Activated CD4-positive, CD25-positive, alpha-beta regulatory T cell (primary cell): Measurements from ENCODE around the gene HSD17B3.
"Not testable (repeated sequence)": the region's sequence is repeated elsewhere in the genome, so short reads cannot be mapped to it uniquely, and the experiment has no call there.

Experiments used
- DNase-seq, 4 experiments: peaks; one replicate each; lab custom pipeline; 2025; lab: John Stamatoyannopoulos, UW

HSD17B3 gene

GRCh38 chr9:96236337-96236736, 65.6 kb downstream of the HSD17B3 start:
- DNase-seq = not testable (repeated sequence)

GRCh38 chr9:96232539-96233241, 69.3 kb downstream of the HSD17B3 start:
- no peak for DNase-seq

- no peak for DNase-seq
Observed at GRCh38 chr9:96232164-96232538, 69.8 kb downstream of the HSD17B3 start.

GRCh38 chr9:96230002-96230401, 72.0 kb downstream of the HSD17B3 start:
- DNase-seq = no peak

DNA sequence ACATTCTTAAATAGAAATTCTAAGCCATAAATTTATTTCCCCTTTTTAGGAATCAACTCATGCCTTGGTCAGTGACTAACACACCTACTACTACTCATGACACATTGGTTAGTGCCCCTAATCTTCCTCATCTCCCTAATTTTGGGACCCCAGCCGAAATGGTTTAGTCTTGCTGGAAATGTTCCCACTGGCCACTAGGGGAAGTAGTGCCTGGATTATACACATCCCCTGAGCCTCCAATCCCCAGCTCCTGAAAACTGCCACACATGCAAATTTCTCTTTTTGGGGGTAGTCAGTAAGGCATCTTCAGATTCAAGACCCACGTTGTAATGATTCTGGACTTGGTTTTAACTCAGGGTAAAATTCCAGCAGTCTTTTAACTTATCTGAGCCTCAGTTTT, 79.8 kb downstream of the HSD17B3 start:
- DNase-seq = no peak

DNA sequence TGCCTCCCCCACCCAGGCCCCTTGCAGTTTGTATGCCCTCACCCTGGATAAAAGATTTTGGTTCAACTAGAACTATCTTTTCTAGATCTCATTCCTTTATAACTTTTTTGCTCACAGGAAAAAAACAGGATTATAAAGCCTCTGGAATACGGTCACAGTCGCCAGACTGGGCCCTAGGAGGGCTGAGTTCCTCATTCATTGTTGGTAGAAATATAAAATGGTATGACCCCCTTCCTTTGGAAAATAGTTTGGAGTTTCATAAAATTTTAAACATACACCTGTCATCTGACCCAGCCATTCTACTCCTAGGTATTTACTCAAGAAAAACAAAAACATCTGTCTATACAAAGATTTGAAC, 82.1 kb downstream of the HSD17B3 start:
- no peak for DNase-seq

GRCh38 chr9:96219026-96219899, 82.7 kb downstream of the HSD17B3 start:
- DNase-seq = peak in 1 of 4 experiments; percentile 13

DNA sequence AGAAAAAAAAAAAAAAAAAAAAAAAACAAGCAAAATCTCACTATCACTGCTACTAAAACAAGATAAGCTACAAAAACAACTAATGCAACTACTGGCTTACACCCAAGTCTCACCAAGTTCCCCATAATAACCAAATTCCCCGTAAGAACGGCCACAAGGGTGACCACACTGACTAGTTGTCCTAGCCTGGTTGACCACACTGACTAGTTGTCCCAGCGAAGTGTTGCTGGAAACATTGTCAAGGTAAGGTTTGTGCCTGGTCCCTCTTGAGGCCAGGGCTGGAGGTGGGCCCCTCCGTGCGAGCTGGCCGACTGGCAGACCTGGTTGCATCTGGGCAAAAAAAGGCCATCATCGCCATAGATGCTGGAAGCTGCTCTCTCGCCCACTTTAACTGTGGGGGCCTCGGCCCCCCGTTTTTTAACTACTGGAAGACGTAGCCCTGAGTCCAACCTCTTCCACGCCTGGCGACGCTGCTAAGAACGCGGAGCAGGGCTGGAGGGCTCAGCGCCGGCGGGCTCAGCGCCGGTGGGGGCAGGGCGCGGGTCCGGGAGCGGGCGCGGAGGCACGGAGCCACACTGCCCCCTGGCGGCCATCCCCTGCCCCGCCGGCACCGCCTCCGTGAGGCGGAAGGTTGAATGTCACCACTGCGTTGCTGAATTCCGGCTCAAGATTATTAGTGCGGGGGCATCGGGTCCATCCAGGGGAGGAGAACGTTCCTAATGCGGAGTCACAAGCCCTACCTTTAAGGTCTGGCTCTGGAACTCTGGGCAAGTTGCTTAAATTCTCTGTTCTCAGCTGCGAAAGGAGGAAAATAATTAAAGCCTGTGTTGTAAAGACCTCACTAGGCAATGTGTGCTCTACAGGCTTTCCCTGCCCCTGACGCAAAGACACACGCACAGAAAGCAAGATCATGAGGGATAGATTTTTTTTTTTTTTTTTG, 84.0 kb downstream of the HSD17B3 start:
- DNase-seq = peak; percentile 53 to 69 (median 62)

DNA sequence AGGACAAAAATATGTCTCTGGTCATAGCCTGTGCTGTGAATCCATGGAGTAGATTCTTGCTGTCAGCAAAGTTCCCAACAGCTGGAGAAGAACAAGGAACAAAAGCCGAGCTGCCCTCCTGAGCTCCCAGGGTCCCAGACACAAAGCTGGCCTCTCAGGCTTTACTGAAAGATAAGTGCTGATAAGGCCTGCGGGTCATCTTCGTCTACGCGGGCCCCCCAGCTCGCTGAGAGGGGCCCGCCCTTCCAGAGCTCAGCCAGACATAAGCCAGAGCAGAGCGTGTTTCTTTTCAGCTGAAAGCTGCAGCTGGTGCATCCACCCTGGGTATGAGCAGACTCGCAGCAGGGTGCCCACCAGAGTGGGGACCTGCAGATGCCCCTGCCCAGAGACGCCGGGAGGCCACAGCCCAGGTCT, 84.7 kb downstream of the HSD17B3 start:
- no peak for DNase-seq

DNA sequence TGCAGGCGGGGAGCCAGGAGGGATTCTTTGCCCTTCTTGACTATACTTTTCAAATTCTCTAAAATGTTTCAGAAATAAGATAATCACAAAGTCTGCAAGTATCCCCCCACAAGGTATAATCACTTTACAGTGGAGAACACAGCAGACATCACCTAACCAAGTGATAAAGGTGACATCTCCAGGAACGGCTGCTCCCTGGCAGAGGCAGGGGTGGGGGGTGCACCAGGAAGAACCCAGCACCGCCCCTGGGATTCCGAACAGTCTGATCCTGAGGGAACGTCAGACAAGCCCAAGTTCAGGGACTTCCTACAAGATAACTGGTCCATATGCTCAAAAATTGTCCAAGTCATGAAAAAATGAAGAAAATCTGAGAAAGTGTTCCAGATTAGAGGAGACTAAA, 85.4 kb downstream of the HSD17B3 start:
- DNase-seq = no peak

GRCh38 chr9:96215841-96216240, 86.1 kb downstream of the HSD17B3 start:
- DNase-seq = no peak

DNA sequence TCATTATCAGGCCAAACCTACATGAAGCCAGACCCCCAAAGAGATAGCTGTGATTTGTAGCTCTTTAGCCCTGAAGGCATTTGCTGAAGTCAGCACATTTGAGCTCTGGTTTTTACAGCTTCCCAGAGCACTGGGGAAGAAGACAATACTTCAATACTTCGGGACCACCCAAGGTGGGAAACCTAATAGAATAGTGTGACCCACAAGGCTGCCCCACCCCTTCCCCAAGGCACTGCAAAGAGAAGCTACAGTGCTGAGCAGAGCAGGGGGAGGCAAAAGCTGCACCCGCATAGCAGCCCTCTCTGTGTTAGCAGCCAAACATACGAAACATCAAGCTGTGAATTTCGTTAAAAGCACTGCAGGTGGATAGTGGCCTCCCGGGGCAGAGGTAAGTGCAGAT, 87.3 kb downstream of the HSD17B3 start:
- no peak for DNase-seq

DNA sequence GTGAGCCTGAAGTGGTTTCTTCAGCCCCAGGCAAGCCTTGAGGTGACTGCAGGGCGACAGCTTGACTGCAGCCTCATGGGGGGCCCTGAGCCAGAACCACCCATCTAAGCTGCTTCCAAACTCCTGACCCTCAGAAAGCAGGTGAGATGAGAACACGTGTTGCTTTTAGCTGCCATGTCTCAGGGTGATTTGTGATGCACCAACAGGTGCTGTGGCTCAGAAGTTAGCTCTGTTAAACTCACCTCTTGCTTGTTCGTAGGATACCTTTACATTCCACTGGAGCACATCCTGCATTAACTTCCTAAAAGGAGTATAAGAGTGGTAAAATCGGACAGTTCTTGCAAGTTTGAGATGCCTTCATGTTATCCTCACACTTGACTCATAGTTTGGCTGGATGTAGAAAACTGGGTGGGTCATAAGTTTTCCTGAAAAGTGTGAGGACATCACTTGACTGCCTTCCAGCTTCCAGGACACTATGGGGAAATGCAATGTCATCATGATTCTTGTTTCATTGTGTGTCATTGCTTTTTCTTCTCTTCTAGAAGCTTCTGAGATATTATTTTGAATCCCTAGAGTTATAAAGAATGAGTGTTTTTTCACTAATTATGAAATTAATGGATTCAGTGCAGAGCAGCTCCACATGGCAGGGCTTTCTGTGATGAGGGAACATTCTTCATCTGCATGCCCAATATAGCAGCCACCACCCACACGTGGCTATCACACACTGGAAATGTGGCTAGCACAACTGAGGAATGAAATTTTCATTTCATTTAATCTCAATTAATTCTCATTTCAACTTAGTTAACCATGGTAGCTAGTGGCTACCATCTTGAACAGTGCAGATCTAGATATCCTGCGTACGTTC, 92.3 kb downstream of the HSD17B3 start:
- no peak for DNase-seq

DNA sequence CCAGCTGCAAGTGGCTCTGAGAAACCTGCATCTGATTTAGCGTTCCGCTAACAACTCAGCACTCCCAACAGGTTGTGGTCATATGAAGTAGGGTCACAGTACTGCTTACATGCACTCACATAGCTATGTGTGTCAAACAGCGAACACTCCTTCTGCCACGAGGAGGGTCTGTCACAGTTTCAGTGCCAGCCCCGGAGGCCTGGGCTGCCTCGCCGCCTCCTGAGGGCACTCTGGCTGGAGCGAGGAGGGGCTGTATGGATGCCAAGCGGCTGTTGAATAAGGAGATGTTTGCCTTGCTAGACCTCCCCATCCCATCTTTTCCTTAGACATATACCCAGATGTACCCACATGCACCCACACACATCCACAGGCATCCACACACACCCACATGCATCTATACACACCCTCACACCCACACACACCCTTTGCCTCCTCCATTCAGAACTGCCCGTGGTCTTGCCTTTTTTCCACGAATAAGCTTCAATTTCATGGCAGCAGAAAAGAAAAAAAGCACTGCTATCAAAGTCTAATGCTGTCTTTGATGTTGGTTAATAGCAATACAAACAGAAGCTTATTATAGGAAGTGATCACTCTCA, 95.7 kb downstream of the HSD17B3 start:
- no peak for DNase-seq

DNA sequence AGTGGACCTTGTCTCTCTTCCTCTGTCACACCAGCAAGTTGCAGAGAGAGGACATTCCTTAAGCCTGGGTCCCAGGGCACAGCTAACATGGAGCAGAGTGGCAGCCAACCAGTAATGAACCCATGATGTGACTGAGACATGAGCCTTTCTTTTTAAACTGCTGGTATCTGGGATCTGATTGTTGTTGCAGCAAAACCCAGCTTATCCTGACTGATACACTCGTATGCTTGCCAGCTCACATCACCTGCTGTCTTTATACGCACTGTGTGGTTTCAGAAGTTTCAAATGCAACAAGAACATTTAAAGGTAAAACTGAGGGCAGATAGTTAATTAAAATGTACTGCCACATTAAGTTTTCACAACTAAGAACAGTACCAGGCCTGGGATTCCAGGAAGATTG, 97.1 kb downstream of the HSD17B3 start:
- no peak for DNase-seq

DNA sequence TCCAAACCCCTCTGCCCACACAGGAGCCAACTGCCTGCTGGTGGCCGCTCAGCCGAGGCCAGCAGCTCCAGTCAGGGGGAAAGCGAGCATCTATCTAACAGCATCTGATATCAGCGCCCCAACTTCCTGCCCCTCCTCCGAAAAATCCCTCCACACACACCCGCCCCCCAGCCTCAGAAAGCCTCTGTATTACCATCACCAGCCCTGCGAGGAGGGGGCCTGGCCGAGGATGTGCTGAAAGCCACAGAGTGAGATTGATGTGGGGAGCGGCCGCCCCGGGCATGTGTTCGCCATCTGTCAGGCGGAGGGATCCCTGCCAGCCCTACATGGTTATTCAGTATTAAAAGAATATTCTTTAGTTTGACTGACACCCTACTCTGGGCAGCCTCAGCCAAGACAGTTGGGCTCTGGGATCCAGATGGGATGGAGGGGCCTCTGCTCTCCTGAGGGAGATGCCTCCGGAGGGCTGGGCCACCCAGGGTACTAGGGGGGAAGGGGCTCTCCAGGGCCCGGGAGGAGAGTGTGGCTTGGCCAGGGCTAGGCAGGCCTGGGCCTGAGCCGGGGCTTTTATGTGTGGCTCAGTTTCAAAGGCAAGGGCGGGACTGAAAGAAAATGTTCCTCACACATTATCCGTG, 98.0 kb downstream of the HSD17B3 start:
- DNase-seq = no peak

- no peak for DNase-seq
Observed at GRCh38 chr9:96202971-96203780, 98.8 kb downstream of the HSD17B3 start.

- DNase-seq = no peak
Observed at GRCh38 chr9:96201140-96201539, 100.8 kb downstream of the HSD17B3 start.

DNA sequence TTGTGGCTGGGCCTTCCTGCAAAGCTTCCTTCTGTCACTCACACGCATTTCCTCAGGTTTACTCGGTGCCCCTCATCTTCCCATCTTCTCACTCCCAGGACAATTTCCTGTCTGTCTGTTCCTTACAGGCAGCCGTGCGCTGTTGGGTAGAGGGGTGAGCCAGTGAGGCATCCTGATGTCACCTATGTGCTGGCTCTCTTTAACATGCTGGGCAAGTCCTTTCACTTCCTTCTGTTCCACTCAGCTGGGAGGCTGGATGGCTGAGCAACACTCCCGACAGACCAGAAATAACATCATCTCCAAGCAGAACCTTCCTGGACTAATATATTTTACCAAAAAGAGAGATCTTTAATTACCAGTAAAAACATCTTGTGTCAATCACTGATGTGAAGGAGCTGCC, 103.0 kb downstream of the HSD17B3 start:
- no peak for DNase-seq

GRCh38 chr9:96195541-96195940, 106.4 kb downstream of the HSD17B3 start:
- DNase-seq = no peak
